SK-N-SH treated with all-trans-retinoic acid at 6 μM for 48 hours (cell line): Measurements from ENCODE around the gene ERBB3.

Experiments
- ARNTL ChIP-seq: fragments of 450-650 bp; formaldehyde crosslinking; IDR thresholded peaks from 2 replicates; pipeline ENCODE4 v1.5.0; 2020; ENCODE audit warnings: low read depth, mild to moderate bottlenecking, moderate library complexity, borderline replicate concordance
- BACH2 ChIP-seq: fragments of 250-450 bp; sonication (Bioruptor Pico); IDR thresholded peaks from 2 replicates; pipeline ENCODE4 v1.9.0; 2021; ENCODE audit warnings: mild to moderate bottlenecking, borderline replicate concordance
- CREB5 ChIP-seq: fragments of 250-450 bp; sonication (Bioruptor Pico); IDR thresholded peaks from 2 replicates; pipeline ENCODE4 v1.5.1; 2020; ENCODE audit warnings: low read depth, mild to moderate bottlenecking, moderate library complexity
- CSDC2 ChIP-seq: fragments of 250-450 bp; sonication (Bioruptor Pico); IDR thresholded peaks from 2 replicates; pipeline ENCODE4 v1.5.0; 2020; ENCODE audit warnings: mild to moderate bottlenecking, moderate library complexity
- OSR1 ChIP-seq: fragments of 250-450 bp; sonication (Bioruptor Pico); IDR thresholded peaks from 2 replicates; pipeline ENCODE4 v1.8.0; 2022; ENCODE audit warnings: moderate library complexity, mild to moderate bottlenecking, inconsistent platforms
- PATZ1 ChIP-seq: fragments of 250-450 bp; sonication (Bioruptor Pico); IDR thresholded peaks from 2 replicates; pipeline ENCODE4 v1.8.0; 2020; ENCODE audit warnings: mild to moderate bottlenecking, moderate library complexity, borderline replicate concordance
- RARB ChIP-seq: fragments of 250-450 bp; sonication (Bioruptor Pico); IDR thresholded peaks from 2 replicates; pipeline ENCODE4 v1.8.0; 2021; ENCODE audit warnings: mild to moderate bottlenecking, moderate library complexity
- SNAI2 ChIP-seq: fragments of 250-450 bp; sonication (Bioruptor Pico); IDR thresholded peaks from 2 replicates; pipeline ENCODE4 v1.5.0; 2020; ENCODE audit warnings: mild to moderate bottlenecking, moderate library complexity
- TSHZ2 ChIP-seq: fragments of 250-450 bp; sonication (Bioruptor Pico); IDR thresholded peaks from 2 replicates; pipeline ENCODE4 v1.5.0; 2020; ENCODE audit warnings: mild to moderate bottlenecking, moderate library complexity
- ZC3H10 ChIP-seq: fragments of 250-450 bp; sonication (Bioruptor Pico); IDR thresholded peaks from 2 replicates; pipeline ENCODE4 v1.5.1; 2021; ENCODE audit warnings: mild to moderate bottlenecking, moderate library complexity
- ZNF8 ChIP-seq: fragments of 450-650 bp; formaldehyde crosslinking; IDR thresholded peaks from 2 replicates; pipeline ENCODE4 v1.5.0; 2020; ENCODE audit warnings: mild to moderate bottlenecking, moderate library complexity

GRCh38 chr12:56034586-56035332 lies 45.2 kb upstream of the ERBB3 start:
- no peak for TF ChIP-seq ZC3H10 (CRISPR knock-in tag)
- TF ChIP-seq ARNTL (CRISPR knock-in tag) = no peak
- no peak for TF ChIP-seq SNAI2
- TF ChIP-seq BACH2 = no peak
- no peak for TF ChIP-seq CSDC2 (CRISPR knock-in tag)
- no peak for TF ChIP-seq ZNF8
- TF ChIP-seq CREB5 = no peak
- no peak for TF ChIP-seq PATZ1 (CRISPR knock-in tag)
- TF ChIP-seq RARB (CRISPR knock-in tag) = no peak
- no peak for TF ChIP-seq TSHZ2 (CRISPR knock-in tag)
- no peak for TF ChIP-seq OSR1 (CRISPR knock-in tag)
